ENCODE measurements around the gene ZNF536.
"Not testable (repeated sequence)": the region's sequence is repeated elsewhere in the genome, so short reads cannot be mapped to it uniquely, and the experiment has no call there.

ZNF536 gene

GRCh38 chr19:30452931-30453330 lies 80.7 kb downstream of the ZNF536 start:
- TF ChIP-seq CTCF (IDR thresholded peaks at IDR 0.05; ENCODE audit: insufficient read depth, missing control alignments) = no peak
- FAIRE-seq = no peak
- no peak for DNase-seq (ENCODE audit: insufficient read length, low spot score)

DNA sequence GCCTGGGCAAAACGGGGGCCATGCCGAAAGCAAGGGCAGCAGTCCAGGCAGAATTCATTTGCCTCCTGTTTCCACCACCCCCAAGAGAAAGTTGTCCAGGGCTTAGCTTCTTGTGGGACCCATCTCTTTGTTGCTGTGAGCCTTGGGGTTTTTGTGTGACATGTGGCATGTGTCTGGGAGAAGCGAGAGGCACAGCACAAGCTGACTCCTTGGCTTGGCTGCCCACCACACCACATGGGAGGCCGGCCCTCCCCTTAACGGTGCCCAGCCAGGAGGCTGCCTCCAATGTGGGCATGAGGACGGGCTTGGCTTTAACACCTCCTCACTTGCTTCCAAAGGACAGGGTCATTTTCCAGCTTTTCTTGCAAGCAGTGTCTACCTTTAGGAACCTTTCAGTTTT lies 81.6 kb downstream of the ZNF536 start:
- no peak for FAIRE-seq
- TF ChIP-seq CTCF (IDR thresholded peaks at IDR 0.05; ENCODE audit: insufficient read depth, missing control alignments) = no peak
- no peak for DNase-seq (ENCODE audit: insufficient read length, low spot score)

DNA sequence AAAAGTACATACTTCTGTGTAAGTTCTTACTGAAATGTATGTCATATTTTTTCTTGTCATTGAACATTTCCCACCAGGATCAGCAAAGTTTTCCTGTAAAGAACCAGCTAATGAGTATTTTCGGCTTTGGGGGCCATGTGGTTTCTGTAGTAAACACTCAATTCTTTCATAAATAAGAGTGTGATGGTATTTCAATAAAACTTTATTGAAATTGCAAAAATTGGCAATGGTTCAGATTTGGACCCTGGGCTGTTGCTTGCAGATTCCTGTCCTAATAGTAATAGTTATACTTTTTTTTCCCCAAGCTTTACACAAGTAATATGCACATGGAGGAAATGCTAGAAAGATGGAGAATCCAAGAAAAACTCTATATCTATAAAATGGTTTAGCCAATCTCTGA lies 83.7 kb downstream of the ZNF536 start:
- DNase-seq (ENCODE audit: insufficient read length, low spot score) (no peak), FAIRE-seq (no peak)
- no peak for TF ChIP-seq CTCF (IDR thresholded peaks at IDR 0.05; ENCODE audit: insufficient read depth, missing control alignments)

GRCh38 chr19:30457484-30457883 lies 85.3 kb downstream of the ZNF536 start:
- FAIRE-seq = no peak
- no peak for DNase-seq (ENCODE audit: insufficient read length, low spot score)
- no peak for TF ChIP-seq CTCF (IDR thresholded peaks at IDR 0.05; ENCODE audit: insufficient read depth, missing control alignments)

- TF ChIP-seq CTCF (IDR thresholded peaks at IDR 0.05; ENCODE audit: insufficient read depth, missing control alignments) = no peak
- FAIRE-seq (no peak), DNase-seq (ENCODE audit: insufficient read length, low spot score) (no peak)
Measured at GRCh38 chr19:30459859-30460258, 87.7 kb downstream of the ZNF536 start.

DNA sequence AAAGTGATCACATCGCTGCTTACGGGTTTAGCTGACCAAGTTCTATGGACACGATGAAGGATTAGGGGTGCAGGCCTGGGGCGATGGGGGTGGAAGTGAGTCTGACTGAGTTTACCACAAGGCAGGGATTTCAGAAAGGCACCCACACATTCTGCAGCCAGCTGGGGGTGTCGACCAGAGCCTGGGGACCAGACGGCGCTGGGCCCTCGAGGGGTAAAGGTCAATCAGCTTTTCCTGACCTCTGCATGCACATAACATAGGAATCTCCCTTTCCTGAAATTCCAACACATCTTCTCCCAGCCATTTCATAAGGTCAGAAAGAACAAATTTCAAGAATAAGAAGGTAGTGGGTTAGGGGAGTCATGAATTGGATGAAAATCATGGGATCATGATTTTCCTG lies 92.0 kb downstream of the ZNF536 start:
- no peak for DNase-seq (ENCODE audit: insufficient read length, low spot score)
- no peak for TF ChIP-seq CTCF (IDR thresholded peaks at IDR 0.05; ENCODE audit: insufficient read depth, missing control alignments)
- FAIRE-seq = no peak

GRCh38 chr19:30466598-30466997 lies 94.4 kb downstream of the ZNF536 start:
- FAIRE-seq; DNase-seq (ENCODE audit: insufficient read length, low spot score): not testable (repeated sequence)

- no peak for TF ChIP-seq CTCF (IDR thresholded peaks at IDR 0.05; ENCODE audit: insufficient read depth, missing control alignments)
- DNase-seq (ENCODE audit: insufficient read length, low spot score) = no peak
- no peak for FAIRE-seq
Measured at GRCh38 chr19:30467239-30467638, 95.1 kb downstream of the ZNF536 start.

Data from D721Med (cell line).